ENCODE measurements around the gene ERGIC2.
A peak's percentile ranks its signal among the peaks of the same experiment; 100 is the strongest.
"Not testable (repeated sequence)": the region's sequence is repeated elsewhere in the genome, so short reads cannot be mapped to it uniquely, and the experiment has no call there.

Gene ERGIC2

DNA sequence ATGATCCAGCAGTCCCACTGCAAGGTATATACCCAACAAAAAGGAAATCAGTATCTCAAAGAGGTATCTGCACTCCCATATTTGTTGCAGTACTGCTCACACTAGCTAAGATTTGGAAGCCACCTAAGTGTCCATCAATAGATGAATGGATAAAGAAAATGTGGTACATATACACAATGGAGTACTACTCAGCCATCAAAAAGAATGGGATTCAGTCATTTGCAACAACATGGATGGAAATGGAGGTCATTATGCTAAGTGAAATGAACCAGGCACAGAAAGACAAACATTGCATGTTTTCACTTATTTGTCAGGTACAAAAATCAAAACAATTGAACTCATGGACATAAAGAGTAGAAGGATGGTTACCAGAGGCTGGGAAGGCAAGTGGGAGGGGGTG is 90.5 kb downstream of the ERGIC2 start:
- DNase-seq = not testable (repeated sequence)

DNA sequence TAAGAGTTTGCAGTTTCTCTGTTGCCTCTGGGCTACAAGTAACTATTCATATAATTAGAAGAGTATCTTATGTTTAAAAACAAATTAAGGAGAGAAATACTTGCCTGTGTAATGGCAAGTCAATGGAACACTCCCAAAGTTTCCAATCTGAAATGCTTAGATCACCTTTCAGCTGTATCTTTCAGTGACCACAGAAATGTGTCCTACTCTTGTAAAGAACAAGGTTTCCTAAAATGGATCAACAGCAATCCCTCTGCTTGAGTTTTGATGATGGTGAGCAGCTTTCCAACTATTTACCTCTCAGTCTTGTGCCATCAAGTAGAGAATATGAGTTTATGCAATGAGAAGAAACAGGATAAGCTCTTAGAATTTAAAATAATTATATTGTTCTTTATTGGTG is 92.9 kb downstream of the ERGIC2 start:
- peak; percentile 25 for DNase-seq

DNA sequence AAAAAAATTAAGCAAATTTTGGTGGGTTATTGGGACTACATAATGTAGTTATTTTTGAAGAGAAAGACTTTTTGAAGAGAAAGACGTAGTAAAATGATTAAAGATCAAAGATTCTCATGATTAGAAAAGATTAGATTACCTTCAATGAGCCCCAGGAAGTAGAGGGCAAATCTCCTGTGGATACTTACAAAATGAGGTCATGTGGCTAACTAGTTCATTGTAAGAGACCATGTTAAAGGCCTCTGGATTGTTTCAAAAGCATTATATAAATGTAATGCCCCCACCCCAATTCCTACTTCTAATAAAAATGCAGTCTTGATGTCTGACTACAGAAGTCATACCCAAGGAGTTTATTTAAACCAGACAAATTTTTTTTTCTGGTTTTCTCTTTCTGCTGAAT is 93.3 kb downstream of the ERGIC2 start:
- DNase-seq = no peak
